Ureter (tissue), 1 donor: Measurements from ENCODE around the gene ZNF362. TPM values are rescaled to one million over a fixed set of nuclear protein-coding genes. Genes with fewer than 3 reads are reported as not detected.
"Not testable (repeated sequence)": the region's sequence is repeated elsewhere in the genome, so short reads cannot be mapped to it uniquely, and the experiment has no call there.

Source experiments
- DNase-seq: peaks from one replicate; pipeline ENCODE4 v3.0.0-alpha.2; 2020; ENCODE audit warnings: low spot score
- total RNA-seq: library from RNA; stranded (reverse); gene quantifications from one replicate; pipeline ENCODE4 v1.2.4, GENCODE V29; 2023
- donor health status: DM: yes; HTN: yes; CAD: no.

ZNF362 gene
- total RNA-seq, 1 donor from 2014 or later = 53.7 TPM

GRCh38 chr1:33284049-33284448 lies 27.8 kb downstream of the ZNF362 start:
- no peak for DNase-seq

GRCh38 chr1:33286451-33287185 lies 30.3 kb downstream of the ZNF362 start:
- no peak for DNase-seq

GRCh38 chr1:33287317-33287716 lies 31.0 kb downstream of the ZNF362 start:
- DNase-seq = no peak

- DNase-seq = no peak
These were observed 32.9 kb downstream of the ZNF362 start for GRCh38 chr1:33288976-33289857.

GRCh38 chr1:33289858-33290154 lies 33.5 kb downstream of the ZNF362 start:
- no peak for DNase-seq

GRCh38 chr1:33290615-33291014 lies 34.3 kb downstream of the ZNF362 start:
- DNase-seq = not testable (repeated sequence)

- DNase-seq = no peak
These were observed 36.5 kb downstream of the ZNF362 start for GRCh38 chr1:33292726-33293340.

GRCh38 chr1:33294071-33295010 lies 38.0 kb downstream of the ZNF362 start:
- DNase-seq = no peak

- DNase-seq = no peak
These were observed 38.7 kb downstream of the ZNF362 start for GRCh38 chr1:33295023-33295422.

GRCh38 chr1:33295450-33296081 lies 39.3 kb downstream of the ZNF362 start:
- DNase-seq = peak; percentile 91

GRCh38 chr1:33296082-33296458 lies 39.8 kb downstream of the ZNF362 start:
- no peak for DNase-seq

GRCh38 chr1:33296824-33297223 lies 40.5 kb downstream of the ZNF362 start:
- DNase-seq = no peak

- no peak for DNase-seq
These were observed 41.8 kb downstream of the ZNF362 start for GRCh38 chr1:33297911-33298622.

GRCh38 chr1:33298623-33299277 lies 42.5 kb downstream of the ZNF362 start:
- DNase-seq = peak; percentile 72

- DNase-seq = no peak
These were observed 43.3 kb downstream of the ZNF362 start for GRCh38 chr1:33299461-33300155.

GRCh38 chr1:33300673-33301072 lies 44.4 kb downstream of the ZNF362 start:
- no peak for DNase-seq

- DNase-seq = no peak
These were observed 45.1 kb downstream of the ZNF362 start for GRCh38 chr1:33301273-33301984.

GRCh38 chr1:33302325-33302724 lies 46.0 kb downstream of the ZNF362 start:
- no peak for DNase-seq

- DNase-seq = no peak
These were observed 48.7 kb downstream of the ZNF362 start for GRCh38 chr1:33305016-33305415.
